Neuron (in vitro differentiated cells): ENCODE data around the gene CDH5.

ENCODE experiments used
- H2AFZ ChIP-seq: one replicate; pipeline ENCODE4 v1.6.1; 2013; ENCODE audit warnings: low read depth, mild to moderate bottlenecking, inconsistent platforms, low read length, moderate library complexity
- H3K27me3 ChIP-seq: one replicate; pipeline ENCODE4 v1.6.1; 2013; ENCODE audit warnings: low read length; ENCODE audit not compliant: insufficient read depth
- H3K36me3 ChIP-seq: one replicate; pipeline ENCODE4 v1.6.1; 2013; ENCODE audit warnings: low read length; ENCODE audit not compliant: insufficient read depth
- H3K4me1 ChIP-seq: one replicate; pipeline ENCODE4 v1.6.1; 2013; ENCODE audit warnings: low read length; ENCODE audit not compliant: insufficient read depth
- H3K4me3 ChIP-seq: 2 replicates; pipeline ENCODE4 v1.5.1; 2013; ENCODE audit warnings: mild to moderate bottlenecking, low read length, moderate library complexity
- H3K9me3 ChIP-seq: one replicate; pipeline ENCODE4 v1.6.1; 2013; ENCODE audit warnings: low read length

Gene CDH5

DNA sequence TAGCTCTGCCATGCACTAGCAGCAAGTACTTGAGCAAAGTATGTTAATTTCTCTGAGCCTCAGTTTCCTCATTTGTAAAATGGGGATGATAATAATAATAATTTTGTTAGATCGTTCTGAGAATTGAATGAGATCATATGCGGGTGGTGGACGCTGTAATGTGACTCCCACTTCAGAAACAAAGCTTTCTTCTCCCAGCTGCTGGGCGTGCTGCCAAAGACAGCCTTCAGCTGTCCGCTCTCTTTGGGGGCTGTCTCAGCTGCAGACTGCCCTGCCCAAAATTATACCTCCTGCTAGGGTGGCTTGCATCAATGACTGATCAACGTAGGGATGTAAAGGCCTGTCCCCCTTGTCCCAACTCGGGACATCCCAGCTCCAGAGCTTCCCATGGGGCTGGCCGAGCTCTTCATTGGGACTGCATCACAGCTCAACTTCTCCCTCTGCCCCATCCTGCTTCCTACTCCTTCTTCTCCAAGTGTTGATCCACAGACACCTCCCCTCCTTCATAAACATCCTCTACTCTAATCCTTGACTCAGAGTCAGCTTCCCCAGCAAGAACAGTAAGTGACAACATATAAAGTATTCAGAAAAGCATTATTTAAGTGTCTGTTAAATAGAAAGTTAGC is 30.7 kb upstream of the CDH5 start:
- H3K36me3 ChIP-seq = no peaks in the 10 kb centered on the region
- no peaks in the 10 kb centered on the region for H3K4me1 ChIP-seq
- H3K9me3 ChIP-seq = no peaks in the 10 kb centered on the region
- no peak overlapping the region for H2AFZ ChIP-seq
- H3K4me3 ChIP-seq = no peak overlapping the region
- no peaks in the 10 kb centered on the region for H3K27me3 ChIP-seq

DNA sequence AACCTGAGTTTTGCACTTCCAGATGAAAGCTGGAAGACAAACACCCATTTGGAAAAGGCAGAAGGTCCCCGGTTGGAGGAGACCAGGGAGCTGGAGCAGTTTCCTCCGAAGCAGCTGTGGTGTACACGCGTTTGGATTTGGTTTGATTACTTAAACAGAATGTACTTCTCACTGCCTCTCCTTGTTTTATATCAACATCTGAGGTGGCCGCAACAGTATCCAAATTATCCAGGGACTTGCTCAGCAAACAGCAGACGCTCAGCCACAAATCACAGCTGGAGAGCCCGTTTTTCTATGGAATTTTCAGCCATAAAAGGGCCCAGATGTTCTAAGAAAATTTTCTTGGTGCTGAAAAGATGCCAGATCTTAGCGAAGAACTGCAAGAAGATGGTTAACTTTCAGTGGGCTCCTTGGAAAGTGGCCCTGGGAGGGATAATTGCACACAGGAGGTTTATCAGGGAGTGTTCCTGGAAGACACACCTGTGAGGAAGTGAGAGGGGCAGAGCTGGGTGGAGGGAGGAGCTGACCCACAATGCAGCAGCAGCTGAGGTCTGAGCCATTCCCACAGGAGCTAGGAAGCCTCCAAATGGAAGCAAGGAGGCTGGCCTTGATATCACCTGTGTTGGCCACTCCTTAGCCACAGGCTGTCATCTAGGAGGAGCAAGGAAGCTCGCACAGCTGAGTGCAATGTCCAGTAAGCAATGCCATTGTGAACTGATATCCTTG is 28.9 kb upstream of the CDH5 start:
- Histone ChIP-seq H3K9me3 (no peaks in the 10 kb centered on the region), H3K36me3 (no peaks in the 10 kb centered on the region), H3K4me1 (no peaks in the 10 kb centered on the region), H3K27me3 (no peaks in the 10 kb centered on the region), H3K4me3 (no peak overlapping the region), H2AFZ (no peak overlapping the region)

DNA sequence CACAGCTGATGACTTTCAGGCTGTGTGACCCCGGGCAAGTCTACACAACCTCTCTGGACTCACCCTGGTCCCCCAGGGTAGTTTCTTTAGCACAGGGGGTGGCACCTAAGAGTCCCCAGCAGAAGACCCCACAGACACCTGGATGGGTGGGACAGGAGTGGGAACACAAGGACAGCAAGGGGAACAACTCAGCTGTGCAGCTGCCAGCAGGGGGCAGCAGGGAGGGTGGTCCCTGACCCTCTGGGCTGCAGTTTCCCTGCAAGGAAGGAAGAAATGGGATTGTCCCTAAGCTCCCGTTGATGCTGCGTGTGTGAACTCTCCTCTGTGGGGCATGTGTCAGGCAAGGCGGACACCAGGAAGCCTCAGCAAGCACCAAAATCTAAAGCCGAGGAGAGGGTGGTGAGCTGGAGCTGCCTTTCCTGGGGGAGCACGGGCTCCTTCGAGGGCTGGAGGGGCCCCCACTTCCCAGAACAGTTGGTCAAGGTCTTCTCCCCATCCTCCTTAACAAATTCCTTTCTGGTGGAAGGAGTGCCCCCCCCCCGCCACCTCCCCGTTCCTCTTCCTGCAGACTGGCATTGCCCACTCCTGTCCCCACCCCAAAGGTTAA is 24.1 kb upstream of the CDH5 start:
- Histone ChIP-seq H3K4me3 (no peak overlapping the region), H3K9me3 (no peaks in the 10 kb centered on the region), H3K4me1 (no peaks in the 10 kb centered on the region), H3K27me3 (no peaks in the 10 kb centered on the region), H2AFZ (no peak overlapping the region), H3K36me3 (no peaks in the 10 kb centered on the region)

DNA sequence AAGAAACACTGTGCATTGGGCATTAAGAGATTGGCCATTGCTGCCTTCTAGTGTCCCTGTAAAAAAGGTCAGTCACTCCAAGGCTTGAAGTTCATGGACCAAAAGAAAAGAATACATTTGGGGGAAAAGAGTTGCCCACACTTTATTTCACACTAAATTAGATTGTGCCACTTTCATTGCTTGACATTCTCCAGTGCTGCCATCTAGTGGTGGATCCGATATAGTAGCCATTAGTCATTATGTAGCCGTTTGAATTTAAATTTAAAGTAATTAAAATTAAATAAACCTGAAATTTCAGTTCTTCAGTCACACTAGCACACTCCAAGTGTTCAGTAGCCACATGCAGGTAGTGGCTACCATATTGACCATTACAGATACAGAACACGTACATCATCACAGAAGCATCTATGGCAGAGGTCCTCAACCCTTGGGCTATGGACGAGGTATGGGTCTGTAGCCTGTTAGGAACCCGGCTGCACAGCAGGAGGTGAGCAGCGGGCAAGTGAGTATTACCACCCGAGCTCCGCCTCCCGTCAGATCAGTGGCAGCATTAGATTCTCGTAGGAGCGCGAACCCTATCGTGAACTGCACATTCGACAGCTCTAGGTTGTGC is 21.9 kb upstream of the CDH5 start:
- Histone ChIP-seq H3K27me3 (no peaks in the 10 kb centered on the region), H3K9me3 (no peaks in the 10 kb centered on the region), H3K4me3 (no peak overlapping the region), H3K4me1 (peaks cover 4% of the 10 kb centered on the region), H3K36me3 (no peaks in the 10 kb centered on the region), H2AFZ (no peak overlapping the region)

DNA sequence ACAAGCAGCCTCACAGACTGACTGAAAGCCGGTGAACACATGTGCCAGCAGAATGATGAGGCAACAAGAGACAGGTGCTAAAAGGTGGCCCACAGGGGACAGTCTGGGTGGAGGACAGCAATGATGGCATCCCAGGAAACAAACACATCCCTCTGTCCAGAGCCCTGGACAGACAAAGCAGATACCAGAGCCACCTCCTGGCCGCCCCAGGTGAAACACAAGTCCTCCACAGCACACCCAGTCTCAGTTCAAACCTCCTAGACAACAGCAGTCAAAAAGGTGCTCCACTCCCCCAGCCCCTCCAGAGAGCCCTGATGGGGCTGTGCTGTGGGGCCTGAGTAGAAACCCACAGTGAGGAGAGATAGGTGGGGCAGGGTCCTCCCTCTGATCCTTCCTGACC is 20.3 kb upstream of the CDH5 start:
- no peaks in the 10 kb centered on the region for H3K9me3 ChIP-seq
- H3K4me1 ChIP-seq = peaks cover 4% of the 10 kb centered on the region
- H3K36me3 ChIP-seq = no peaks in the 10 kb centered on the region
- H2AFZ ChIP-seq = no peak overlapping the region
- H3K4me3 ChIP-seq = no peak overlapping the region
- no peaks in the 10 kb centered on the region for H3K27me3 ChIP-seq

DNA sequence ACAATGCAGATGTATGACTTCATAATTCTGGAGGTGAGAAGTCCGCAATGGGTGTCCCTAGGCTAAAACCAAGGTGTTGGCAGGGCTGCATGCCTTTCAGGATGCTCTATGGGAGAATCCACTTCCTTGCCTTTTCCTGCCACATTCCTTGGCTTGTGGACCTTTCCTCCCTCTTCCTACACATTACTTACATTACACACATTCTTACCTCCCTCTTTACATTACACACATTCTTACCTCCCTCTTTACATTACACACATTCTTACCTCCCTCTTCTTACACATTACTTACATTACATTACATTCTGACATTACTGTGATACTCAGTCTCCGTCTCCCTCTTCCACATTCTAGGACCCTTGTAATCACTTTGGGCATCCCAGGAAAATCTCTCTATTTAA is 14.2 kb upstream of the CDH5 start:
- H3K36me3 ChIP-seq = no peaks in the 10 kb centered on the region
- no peaks in the 10 kb centered on the region for H3K9me3 ChIP-seq
- H3K27me3 ChIP-seq = peaks cover 3% of the 10 kb centered on the region
- H3K4me1 ChIP-seq = peaks cover 4% of the 10 kb centered on the region
- no peak overlapping the region for H3K4me3 ChIP-seq
- no peak overlapping the region for H2AFZ ChIP-seq

DNA sequence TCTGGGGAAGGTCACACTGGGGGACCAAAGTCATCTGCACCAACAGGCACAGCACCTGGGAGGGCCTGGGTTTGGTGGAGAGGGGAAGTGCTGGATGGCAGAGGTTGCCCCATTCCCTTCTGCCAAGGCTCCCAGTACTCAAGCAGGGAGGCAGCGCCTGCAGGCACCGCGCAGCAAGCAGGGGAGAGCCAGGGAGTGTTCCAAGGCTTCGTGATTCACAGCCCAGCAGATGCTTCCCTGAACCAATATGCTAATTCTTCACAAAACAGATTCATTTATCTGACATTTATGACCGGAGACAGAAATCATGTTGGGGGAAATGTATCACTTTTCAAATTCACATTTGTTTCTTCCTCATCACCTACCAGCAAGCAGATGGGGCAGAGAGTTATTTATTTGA is 13.4 kb upstream of the CDH5 start:
- Histone ChIP-seq H3K27me3 (peaks cover 3% of the 10 kb centered on the region), H3K4me1 (peaks cover under 1% of the 10 kb centered on the region), H2AFZ (no peak overlapping the region), H3K4me3 (no peak overlapping the region), H3K36me3 (no peaks in the 10 kb centered on the region), H3K9me3 (no peaks in the 10 kb centered on the region)

DNA sequence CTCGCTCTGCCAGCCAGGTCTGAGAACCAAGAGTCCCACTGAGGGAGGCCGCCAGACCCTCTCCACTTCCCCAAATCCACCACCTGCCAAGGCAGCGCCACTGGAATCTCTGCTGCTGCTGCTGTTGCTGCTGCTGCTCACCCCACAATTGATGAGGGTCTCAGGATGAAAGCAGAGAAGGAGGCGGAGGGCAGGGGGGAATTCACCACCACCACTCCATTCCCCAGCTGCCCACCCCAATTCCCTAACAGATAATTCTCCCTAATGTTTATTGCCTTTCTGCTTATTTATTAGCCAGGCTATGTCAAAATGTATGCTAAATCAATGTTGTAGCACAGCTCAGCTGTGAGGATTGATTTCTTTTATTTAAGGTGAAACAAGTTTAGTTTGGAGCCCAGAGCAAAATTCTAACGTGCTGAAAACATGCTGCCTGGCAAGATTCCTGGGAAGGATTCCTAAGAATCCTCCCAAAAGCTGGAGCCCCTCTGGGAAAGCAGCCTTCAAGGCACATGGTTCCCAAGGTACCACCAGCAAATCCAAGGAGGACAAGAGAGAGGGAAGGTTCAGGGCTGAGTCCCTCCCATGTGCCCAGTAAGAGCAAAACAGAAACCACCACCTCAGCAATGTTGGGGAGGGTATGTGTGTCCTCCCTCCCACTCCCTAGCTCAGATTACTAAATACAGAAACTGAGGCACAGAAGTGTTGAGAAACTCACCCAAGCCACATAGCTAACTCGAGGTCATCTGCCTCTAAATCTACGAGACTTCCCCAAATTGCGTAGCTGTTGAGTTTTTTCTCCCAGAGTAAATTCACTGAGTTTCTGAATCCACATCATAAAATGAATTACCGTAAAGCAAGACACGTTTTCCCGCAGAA is 12.2 kb upstream of the CDH5 start:
- Histone ChIP-seq H3K9me3 (no peaks in the 10 kb centered on the region), H2AFZ (no peak overlapping the region), H3K27me3 (peaks cover 3% of the 10 kb centered on the region), H3K36me3 (no peaks in the 10 kb centered on the region), H3K4me1 (peaks cover 6% of the 10 kb centered on the region), H3K4me3 (no peak overlapping the region)

DNA sequence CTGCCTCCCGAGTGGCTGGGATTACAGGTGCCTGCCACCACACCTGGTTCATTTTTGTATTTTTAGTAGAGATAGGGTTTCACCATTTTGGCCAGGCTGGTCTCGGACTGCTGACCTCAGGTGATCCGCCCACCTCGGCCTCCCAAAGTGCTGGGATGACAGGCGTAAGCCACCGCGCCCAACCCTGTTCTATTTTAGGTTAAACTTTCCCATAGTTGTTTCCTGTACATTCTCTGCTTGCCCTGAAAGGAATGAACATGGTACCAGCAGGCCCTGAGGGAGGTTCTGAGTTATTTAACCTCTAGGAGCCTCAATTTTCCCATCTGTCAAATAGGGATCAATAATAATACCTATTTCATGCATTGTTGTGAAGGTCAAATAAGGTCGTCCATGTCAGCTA is 11.0 kb upstream of the CDH5 start:
- peaks cover 3% of the 10 kb centered on the region for H3K27me3 ChIP-seq
- H3K36me3 ChIP-seq = no peaks in the 10 kb centered on the region
- no peak overlapping the region for H3K4me3 ChIP-seq
- no peaks in the 10 kb centered on the region for H3K9me3 ChIP-seq
- no peak overlapping the region for H2AFZ ChIP-seq
- peaks cover 10% of the 10 kb centered on the region for H3K4me1 ChIP-seq

DNA sequence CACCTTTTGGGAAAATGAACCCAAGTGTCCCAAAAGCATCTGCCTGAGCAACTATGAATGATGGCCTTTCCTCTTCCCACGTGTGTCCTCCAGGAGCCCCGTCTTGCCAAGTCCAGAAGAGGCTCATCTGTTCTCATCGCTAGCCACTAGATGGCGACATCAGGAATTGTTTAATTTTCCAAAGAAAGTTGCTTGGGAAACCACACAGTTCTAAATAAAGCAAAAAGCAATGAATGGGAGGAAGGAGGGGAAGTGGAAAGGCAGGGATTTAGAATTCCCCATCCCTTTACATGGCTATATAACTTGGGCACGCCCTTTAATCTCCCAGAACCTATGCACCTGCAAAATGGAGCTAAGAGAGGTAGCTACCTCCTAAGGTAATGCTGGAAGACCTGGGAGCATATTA is 9.0 kb upstream of the CDH5 start:
- H3K9me3 ChIP-seq = no peaks in the 10 kb centered on the region
- no peak overlapping the region for H3K4me3 ChIP-seq
- no peaks in the 10 kb centered on the region for H3K36me3 ChIP-seq
- peaks cover 10% of the 10 kb centered on the region for H3K4me1 ChIP-seq
- peaks cover 13% of the 10 kb centered on the region for H3K27me3 ChIP-seq
- H2AFZ ChIP-seq = no peak overlapping the region

DNA sequence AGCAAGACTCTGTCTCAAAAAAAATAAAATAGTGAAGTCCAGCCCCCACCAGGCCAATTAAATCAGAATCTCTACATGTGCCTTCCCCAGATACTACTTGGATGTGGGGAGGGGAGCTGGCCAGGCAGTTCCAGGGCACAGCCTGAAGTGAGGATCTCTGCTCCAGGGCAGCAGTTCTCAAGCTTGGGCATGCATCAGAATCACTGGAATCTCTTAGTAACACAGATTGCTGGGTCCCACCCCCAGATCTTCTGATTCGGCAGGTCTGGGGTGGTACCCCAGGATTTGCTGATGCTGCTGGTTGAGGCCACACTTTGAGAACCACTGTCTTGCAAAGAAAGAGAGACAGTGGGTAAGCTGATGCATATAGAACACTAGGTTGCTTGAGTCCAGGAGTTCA is 8.3 kb upstream of the CDH5 start:
- peaks cover 10% of the 10 kb centered on the region for H3K4me1 ChIP-seq
- no peaks in the 10 kb centered on the region for H3K36me3 ChIP-seq
- peaks cover 13% of the 10 kb centered on the region for H3K27me3 ChIP-seq
- H2AFZ ChIP-seq = no peak overlapping the region
- H3K4me3 ChIP-seq = no peak overlapping the region
- H3K9me3 ChIP-seq = no peaks in the 10 kb centered on the region

DNA sequence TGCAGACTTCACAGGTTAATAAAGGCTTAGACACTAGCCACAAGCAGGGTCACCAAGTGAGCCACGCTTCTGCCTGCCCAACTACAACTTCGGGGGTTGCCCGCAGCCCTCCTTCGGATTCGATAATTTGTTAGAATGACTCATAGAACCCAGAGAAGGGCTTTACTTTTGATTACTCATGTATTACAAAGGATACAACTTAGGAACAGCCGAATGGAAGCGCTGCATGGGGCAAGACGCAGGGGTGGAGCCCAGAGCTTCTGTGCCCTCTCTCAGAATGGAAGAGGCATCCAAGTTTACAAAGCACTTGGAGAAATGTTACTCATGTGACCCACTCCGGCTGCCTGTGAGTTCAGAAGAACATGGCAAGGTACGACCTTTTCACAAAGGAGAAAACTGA is 7.5 kb upstream of the CDH5 start:
- peaks cover 13% of the 10 kb centered on the region for H3K27me3 ChIP-seq
- no peak overlapping the region for H3K4me3 ChIP-seq
- no peak overlapping the region for H2AFZ ChIP-seq
- H3K4me1 ChIP-seq = peaks cover 10% of the 10 kb centered on the region
- H3K9me3 ChIP-seq = no peaks in the 10 kb centered on the region
- H3K36me3 ChIP-seq = no peaks in the 10 kb centered on the region
